HG03103 (cell line): Measurements from ENCODE around the gene TEC.
A peak's percentile ranks its signal among the peaks of the same experiment; 100 is the strongest.
"Not testable (repeated sequence)": the region's sequence is repeated elsewhere in the genome, so short reads cannot be mapped to it uniquely, and the experiment has no call there.

Source experiments
- ATAC-seq: cut with Tn5 transposase; IDR thresholded peaks from one replicate; pipeline ENCODE4 v1.9.1; 2021; ENCODE audit warnings: low read depth; ENCODE audit not compliant: unreplicated experiment

TEC gene

GRCh38 chr4:48268956-48269860 is at the start of gene TEC:
TEC (minus strand) TSS chr4:48269838; CDS start chr4:48228614, 41,224 bp downstream.
- ATAC-seq = peak; percentile 24

GRCh38 chr4:48315728-48316630 is 46.3 kb upstream of the TEC start:
- ATAC-seq = no peak

GRCh38 chr4:48314746-48315145 is 45.1 kb upstream of the TEC start:
- not testable (repeated sequence) for ATAC-seq

- no peak for ATAC-seq
These were observed 42.3 kb upstream of the TEC start for GRCh38 chr4:48311896-48312295.

GRCh38 chr4:48308901-48309300 is 39.3 kb upstream of the TEC start:
- no peak for ATAC-seq

GRCh38 chr4:48307528-48307927 is 37.9 kb upstream of the TEC start:
- ATAC-seq = no peak

- no peak for ATAC-seq
These were observed 35.9 kb upstream of the TEC start for GRCh38 chr4:48305508-48305907.

- ATAC-seq = no peak
These were observed 30.4 kb upstream of the TEC start for GRCh38 chr4:48300004-48300403.

GRCh38 chr4:48299560-48299959 is 29.9 kb upstream of the TEC start:
- no peak for ATAC-seq

GRCh38 chr4:48297256-48297846 is 27.7 kb upstream of the TEC start:
- ATAC-seq = no peak

GRCh38 chr4:48296365-48296764 is 26.7 kb upstream of the TEC start:
- ATAC-seq = peak; percentile 93

- no peak for ATAC-seq
These were observed 25.5 kb upstream of the TEC start for GRCh38 chr4:48295116-48295515.

GRCh38 chr4:48292218-48292790 is 22.7 kb upstream of the TEC start:
- ATAC-seq = not testable (repeated sequence)

- ATAC-seq = no peak
These were observed 20.6 kb upstream of the TEC start for GRCh38 chr4:48290146-48290772.

- ATAC-seq = not testable (repeated sequence)
These were observed 16.4 kb upstream of the TEC start for GRCh38 chr4:48286060-48286459.

GRCh38 chr4:48285640-48286039 is 16.0 kb upstream of the TEC start:
- ATAC-seq = not testable (repeated sequence)

GRCh38 chr4:48275686-48276085 is 6.0 kb upstream of the TEC start:
- no peak for ATAC-seq

GRCh38 chr4:48275247-48275646 is 5.6 kb upstream of the TEC start:
- no peak for ATAC-seq

- ATAC-seq = no peak
These were observed 2.0 kb upstream of the TEC start for GRCh38 chr4:48271626-48272025.

- no peak for ATAC-seq
These were observed 1.4 kb upstream of the TEC start for GRCh38 chr4:48270951-48271473.
